NCI-H1694 (cell line): ENCODE measurements around the gene CPED1.
"Not testable (repeated sequence)": the region's sequence is repeated elsewhere in the genome, so short reads cannot be mapped to it uniquely, and the experiment has no call there.

ENCODE experiments used
- DNase-seq: peaks from one replicate; lab custom pipeline; 2025; lab: John Stamatoyannopoulos, UW

CPED1 gene

DNA sequence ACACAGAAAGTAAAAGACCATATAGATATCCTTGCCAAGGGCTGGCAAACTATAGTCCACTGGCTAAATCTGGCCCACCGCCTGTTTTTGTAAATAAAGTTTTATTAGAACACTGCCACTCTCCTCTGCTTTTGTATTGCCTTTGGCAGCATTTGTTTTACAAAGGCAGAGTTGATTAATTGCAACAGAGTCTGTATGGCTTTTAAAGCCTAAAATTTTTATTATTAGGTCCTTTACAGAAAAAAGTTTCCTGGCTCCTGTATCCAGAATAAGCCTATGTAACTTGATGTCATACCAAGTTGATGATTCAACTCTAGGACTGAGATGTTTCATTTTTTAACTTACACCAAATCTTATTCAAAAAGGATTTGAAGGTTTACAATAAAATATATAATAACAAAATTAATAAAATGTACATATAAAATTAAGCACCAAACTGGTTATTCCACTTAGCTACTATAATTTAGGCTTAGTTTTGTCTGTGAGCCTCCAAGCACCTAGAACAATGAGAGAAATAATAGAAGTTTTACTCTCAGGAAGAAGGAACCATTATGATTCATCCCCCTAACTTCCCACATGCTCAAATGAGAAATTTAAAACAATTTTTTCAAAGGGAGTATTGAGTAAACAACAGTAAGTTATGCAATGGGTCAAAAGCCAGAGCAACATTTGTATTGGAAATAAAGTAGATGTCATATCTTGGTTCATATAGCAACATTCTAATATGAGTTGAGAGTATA, 31.9 kb downstream of the CPED1 start:
- DNase-seq = no peak

DNA sequence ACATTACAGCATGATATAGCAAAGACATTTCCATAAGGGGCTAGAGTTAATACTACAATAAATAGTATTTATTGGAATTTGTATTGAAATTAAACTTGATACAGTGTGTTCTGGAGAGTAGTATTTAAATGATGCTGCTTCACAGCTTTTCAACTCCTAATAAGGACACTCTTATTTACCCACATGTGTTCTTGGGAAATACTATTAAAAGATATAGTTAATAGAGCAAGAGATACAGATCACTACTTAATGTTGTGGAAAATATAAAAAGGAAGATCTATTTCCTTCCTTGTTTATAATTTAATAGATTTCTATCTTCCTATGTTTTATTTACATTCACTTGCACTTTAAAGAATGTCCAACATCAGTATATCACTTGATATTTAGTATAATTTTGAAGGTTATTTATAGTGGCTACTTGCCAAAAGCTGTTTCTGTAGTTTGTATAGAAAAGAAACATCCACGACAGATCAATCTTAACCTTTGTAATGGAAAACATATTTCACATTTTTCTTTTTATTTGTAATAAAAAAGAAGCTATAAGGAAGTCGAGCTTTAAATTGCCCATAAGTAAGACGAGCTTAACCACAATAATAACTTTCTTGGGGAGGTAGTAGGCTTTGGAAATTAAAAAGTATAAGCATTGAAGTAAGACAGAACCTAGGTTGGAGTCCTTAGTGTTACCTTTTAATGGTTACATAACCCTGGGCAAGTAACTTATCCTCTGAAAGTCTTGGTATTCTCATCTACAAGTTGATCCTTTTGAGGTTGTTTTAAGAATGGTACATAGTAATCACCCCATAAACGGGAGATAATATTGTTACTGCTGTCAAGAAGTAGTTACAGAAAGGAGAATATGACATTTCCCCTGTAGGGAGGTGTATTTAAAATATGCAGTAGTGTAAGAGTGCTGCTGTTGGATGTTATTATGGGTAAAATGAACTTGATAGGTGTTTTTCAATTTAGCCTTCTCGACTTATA, 32.8 kb downstream of the CPED1 start:
- no peak for DNase-seq

- no peak for DNase-seq
These were observed 34.7 kb downstream of the CPED1 start for GRCh38 chr7:121023194-121023593.

- DNase-seq = no peak
These were observed 35.4 kb downstream of the CPED1 start for GRCh38 chr7:121023683-121024511.

GRCh38 chr7:121024611-121025010, 36.1 kb downstream of the CPED1 start:
- no peak for DNase-seq

DNA sequence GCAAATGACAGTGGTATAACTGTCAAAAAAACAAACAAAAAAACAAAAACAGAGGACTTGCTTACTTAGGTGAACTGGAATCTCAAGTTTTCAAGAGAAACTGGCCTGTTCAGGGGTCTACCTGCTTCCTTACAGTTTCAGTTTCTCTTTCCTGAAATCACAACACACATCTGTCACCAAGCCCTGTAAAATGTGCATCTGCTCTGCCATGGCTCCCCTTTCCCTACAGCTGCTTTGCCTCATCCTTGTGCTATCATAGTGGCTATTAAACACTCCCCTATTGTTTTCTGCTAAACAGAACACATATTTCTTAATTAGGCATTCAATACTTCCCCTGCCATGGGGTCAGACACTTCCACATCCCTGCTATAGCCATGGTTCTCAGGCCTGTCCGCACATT, 37.6 kb downstream of the CPED1 start:
- no peak for DNase-seq

- DNase-seq = no peak
These were observed 38.1 kb downstream of the CPED1 start for GRCh38 chr7:121026577-121027111.

DNA sequence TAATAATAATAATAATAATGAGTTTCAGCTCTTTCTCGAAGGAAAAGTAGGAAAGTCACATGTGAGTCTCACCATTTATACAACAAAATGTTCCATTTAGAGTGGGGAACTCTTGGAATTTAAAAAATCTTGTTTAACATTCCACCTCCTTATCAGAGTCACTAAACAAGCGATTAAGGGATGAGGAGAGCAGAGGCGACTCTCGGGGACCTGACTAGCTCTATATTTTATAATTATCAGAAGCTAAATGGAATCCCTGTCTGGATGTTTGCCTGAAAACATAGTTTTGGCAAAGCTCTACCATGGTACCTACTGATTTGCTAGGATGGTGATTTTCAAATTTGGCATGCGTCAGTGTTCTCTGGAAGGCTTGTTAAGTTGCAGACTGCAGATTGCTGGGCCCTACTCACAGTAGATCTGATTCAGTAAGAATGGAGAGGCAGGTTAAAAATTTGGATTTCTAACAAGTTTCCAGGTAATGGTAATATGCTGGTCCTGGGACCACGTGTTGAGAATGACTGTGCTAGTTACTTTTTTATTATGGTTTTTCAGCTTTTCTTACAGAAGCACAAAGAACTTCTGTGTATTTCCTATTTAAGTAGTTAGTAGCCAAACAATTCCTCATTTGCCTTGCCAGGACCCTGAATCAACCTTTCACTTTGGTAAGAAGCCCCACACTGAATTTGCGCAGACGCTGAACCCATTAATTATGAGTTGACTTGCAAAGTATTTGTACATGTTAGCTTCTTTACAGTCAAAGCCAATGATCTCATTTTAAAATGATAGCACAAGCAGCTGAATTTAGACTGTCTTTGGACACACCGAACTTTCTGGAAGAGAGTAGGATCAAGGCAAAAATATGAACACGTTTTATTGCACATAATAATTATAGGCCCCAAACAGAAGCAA, 39.5 kb downstream of the CPED1 start:
- no peak for DNase-seq

- DNase-seq = no peak
These were observed 40.8 kb downstream of the CPED1 start for GRCh38 chr7:121029302-121029701.

- no peak for DNase-seq
These were observed 41.8 kb downstream of the CPED1 start for GRCh38 chr7:121030308-121030707.

DNA sequence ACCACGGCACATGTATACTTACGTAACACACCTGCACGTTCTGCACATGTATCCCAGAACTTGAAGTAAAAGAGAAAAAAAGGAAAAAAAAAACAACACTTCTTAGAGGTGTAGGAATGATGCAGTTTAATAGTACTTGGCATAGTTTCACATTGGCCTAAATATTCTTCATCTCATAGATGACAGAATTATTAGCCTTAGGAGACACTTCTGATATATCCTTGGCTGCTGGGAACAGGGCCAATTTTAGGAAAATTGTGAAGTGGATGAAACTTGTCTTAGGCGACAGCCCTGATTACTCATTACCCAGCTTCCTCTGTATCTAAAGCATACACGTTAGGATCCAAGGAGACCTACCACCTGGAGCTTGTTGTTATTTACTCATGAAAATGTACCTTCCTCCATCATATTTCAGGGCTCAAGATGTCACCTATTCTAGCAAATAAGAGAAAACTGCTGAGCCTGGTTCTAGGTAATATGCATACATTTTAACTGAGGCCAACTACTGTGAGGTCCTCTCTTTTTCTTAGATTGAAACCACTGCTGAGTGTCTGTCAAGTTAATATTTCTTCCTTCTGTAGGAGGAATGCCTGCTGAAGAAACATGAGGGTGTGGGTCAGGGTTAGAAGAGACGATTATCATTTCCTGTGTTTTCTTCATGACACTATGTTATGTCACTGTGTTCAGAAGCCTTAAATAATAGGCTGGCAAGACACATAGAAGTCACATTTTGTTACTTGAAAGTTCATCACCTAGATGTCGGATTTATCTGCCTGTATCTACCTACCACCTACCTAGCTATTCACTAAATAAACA, 44.3 kb downstream of the CPED1 start:
- no peak for DNase-seq

- DNase-seq = no peak
These were observed 46.4 kb downstream of the CPED1 start for GRCh38 chr7:121034929-121035328.

GRCh38 chr7:121036776-121037175, 48.3 kb downstream of the CPED1 start:
- not testable (repeated sequence) for DNase-seq

- DNase-seq = not testable (repeated sequence)
These were observed 48.8 kb downstream of the CPED1 start for GRCh38 chr7:121037329-121037728.

DNA sequence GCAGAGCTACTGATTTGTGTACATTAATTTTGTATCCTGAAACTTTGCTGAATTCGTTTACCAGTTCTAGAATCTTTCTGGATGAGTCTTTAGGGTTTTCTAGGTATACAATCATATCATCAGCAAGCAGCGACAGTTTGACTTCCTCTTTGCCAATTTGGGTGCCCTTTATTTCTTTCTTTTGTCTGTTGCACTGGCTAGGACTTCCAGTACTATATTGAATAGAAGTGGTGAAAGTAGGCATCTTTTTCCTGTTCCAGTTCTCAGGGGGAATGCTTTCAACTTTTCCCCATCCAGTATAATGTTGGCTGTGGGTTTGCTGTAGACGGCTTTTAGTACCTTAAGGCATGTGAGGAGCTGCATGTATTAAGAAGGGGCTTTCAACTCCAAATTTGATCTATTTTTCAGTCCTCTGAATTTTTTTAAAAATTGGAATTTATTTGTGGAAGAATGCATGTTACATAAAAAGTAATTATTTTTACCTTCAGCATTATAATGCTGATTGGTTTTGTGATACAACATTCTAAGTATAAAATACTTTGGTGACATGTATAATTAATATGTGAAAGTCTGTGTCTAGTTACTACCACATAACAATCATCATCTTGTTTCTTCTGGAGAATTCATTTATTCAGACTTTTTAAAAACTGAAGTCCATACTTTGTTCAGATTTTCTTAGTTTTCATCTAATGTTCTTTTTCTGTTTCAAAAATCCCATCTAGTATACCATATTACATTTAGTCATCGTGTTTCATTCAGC, 49.6 kb downstream of the CPED1 start:
- DNase-seq = no peak

DNA sequence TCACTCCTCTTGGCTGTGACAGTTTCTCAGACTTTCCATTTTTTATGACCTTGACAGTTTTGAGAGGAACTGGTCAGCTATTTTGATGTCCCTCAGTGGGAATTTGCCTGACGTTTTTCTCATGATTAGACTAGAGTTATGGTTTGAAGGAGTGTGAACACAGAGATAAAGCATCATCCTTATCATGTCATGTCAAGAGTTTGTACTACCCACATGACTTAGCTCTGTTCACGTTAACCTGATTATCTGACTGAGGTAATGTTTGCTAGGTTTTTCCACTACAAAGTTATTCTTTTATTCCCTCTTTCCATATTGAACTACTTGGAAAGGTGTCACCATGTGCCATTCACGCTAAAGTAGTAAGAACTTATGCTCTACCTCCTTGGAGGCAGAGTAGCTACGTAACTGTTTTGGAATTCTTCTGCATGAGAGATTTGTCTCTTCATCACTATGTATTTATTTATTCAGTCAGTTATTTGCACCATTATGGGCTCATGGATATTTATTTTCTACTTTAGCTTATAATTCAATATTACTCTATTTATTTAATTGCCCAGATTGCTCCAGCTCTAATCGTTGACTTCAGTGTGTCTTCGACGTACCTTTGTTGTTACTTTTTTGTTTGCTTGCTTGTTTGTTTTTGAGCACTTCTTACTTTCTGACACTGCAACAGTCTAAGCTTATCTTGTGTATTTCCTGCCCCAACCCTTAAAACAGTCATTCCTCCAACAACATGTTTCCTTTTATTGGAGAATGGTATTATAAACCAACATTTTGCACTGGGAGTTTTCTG, 50.4 kb downstream of the CPED1 start:
- no peak for DNase-seq

GRCh38 chr7:121039510-121039822, 51.0 kb downstream of the CPED1 start:
- DNase-seq = no peak

DNA sequence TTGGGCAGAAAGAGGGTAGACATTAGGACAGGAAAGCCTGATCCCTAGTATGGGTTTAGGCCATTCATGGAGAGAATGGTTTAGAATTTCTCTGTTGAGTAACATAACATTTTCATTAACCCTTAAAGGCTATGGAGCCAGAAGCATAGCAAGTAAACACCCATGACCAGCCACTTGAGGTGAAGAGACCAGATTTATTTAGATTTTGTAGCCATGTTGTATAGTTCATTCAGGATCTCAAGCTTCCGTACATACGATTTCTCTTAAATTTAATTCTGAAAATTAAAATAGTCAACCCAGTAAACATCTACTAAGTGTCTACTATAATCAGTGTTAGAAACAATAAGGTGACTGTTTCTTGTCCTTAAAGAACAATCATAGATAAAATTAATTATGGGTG, 51.5 kb downstream of the CPED1 start:
- no peak for DNase-seq
